ENCODE data around the gene PTGES2. TPM values are rescaled to one million over a fixed set of nuclear protein-coding genes. Genes with fewer than 3 reads are reported as not detected.

The PTGES2 gene
- total RNA-seq, 4 donors from 2014 or later, result 80.0 to 112 (median 88.4) TPM

GRCh38 chr9:128080206-128080605 lies 47.3 kb downstream of the PTGES2 start:
- Histone ChIP-seq H3K27ac (peak overlapping the region; percentile 64 to 93 (median 89)), H3K4me1 (peaks cover 53 to 65% of the 10 kb centered on the region in 2 donors)

GRCh38 chr9:128078504-128079434 lies 48.8 kb downstream of the PTGES2 start:
- DNase-seq, result peak; percentile 31 to 37
- Histone ChIP-seq H3K4me1 (peaks cover 65 to 75% of the 10 kb centered on the region in 2 donors), H3K4me3 (replicated peaks in 1 of 3) (no peak overlapping the region), H3K27ac (peak overlapping the region; percentile 51 to 93 (median 89)), H3K36me3 (no peaks in the 10 kb centered on the region), H3K27me3 (no peaks in the 10 kb centered on the region), H3K9me3 (no peaks in the 10 kb centered on the region)
- intact Hi-C loops (cut with DNase I), result no loop called here
- WGBS, 2 donors, result 42 to 50% methylated on average over 11 of the region's 11 CpGs
- TF ChIP-seq POLR2A (IDR thresholded peaks at IDR 0.05), result no peak
- TF ChIP-seq, protein P1, sequence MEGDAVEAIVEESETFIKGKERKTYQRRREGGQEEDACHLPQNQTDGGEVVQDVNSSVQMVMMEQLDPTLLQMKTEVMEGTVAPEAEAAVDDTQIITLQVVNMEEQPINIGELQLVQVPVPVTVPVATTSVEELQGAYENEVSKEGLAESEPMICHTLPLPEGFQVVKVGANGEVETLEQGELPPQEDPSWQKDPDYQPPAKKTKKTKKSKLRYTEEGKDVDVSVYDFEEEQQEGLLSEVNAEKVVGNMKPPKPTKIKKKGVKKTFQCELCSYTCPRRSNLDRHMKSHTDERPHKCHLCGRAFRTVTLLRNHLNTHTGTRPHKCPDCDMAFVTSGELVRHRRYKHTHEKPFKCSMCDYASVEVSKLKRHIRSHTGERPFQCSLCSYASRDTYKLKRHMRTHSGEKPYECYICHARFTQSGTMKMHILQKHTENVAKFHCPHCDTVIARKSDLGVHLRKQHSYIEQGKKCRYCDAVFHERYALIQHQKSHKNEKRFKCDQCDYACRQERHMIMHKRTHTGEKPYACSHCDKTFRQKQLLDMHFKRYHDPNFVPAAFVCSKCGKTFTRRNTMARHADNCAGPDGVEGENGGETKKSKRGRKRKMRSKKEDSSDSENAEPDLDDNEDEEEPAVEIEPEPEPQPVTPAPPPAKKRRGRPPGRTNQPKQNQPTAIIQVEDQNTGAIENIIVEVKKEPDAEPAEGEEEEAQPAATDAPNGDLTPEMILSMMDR (IDR thresholded peaks at IDR 0.05), result no peak

More at GRCh38 chr9:128080206-128080605, 47.3 kb downstream of the PTGES2 start:
- 93 to 97% methylated on average over 5 of the region's 5 CpGs for WGBS, 2 donors
- no peak overlapping the region for H3K4me3 ChIP-seq (replicated peaks in 1 of 3)
- no peaks in the 10 kb centered on the region for H3K9me3 ChIP-seq
- intact Hi-C loops (cut with DNase I), result no loop called here
- DNase-seq, result no peak
- TF ChIP-seq, protein P1 (IDR thresholded peaks at IDR 0.05), result no peak
- no peak for TF ChIP-seq POLR2A (IDR thresholded peaks at IDR 0.05)
- H3K27me3 ChIP-seq, result no peaks in the 10 kb centered on the region
- H3K36me3 ChIP-seq, result no peaks in the 10 kb centered on the region

GRCh38 chr9:128077847-128078503 lies 49.6 kb downstream of the PTGES2 start:
- H3K4me1 ChIP-seq, result peaks cover 73 to 80% of the 10 kb centered on the region in 2 donors
- H3K9me3 ChIP-seq, result no peaks in the 10 kb centered on the region
- H3K27ac ChIP-seq, result peak overlapping the region; percentile 51 to 93 (median 89)
- DNase-seq, result no peak
- intact Hi-C loops (cut with DNase I), result no loop called here
- H3K27me3 ChIP-seq, result no peaks in the 10 kb centered on the region
- TF ChIP-seq, protein P1 (IDR thresholded peaks at IDR 0.05), result no peak
- TF ChIP-seq POLR2A (IDR thresholded peaks at IDR 0.05), result no peak
- H3K4me3 ChIP-seq (replicated peaks in 1 of 3), result no peak overlapping the region
- no peaks in the 10 kb centered on the region for H3K36me3 ChIP-seq
- WGBS, 2 donors, result 83 to 84% methylated on average over 7 of the region's 7 CpGs

DNA sequence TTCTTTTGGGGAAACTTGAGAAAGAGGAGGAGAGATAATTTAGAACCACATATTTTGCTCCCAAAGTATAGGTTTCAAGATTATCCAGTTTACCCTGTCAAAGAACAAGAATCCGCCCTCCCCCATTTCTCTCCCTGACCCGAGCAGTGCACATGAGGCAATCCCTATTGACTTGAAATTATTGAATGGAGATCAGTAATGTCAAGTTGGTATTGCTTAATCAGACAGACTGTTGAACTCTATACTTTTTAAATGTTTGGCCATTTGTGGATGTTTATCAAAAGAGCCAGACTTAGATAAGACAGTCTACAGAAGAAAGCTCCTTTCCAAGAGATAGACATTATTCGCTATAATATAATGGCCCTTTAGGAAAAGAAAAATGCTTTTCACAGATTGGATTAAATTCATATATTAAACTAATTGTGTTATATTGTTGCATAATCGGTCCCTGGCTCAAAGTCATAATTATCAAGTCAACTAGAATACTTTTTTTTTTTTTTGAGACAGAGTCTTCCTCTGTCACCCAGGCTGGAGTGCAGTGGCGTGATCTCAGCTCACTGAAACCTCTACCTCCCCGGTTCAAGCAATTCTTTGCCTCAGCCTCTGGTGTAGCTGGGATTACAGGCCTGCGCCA lies 54.2 kb downstream of the PTGES2 start:
- WGBS, 2 donors, result 77 to 82% methylated on average over 7 of the region's 7 CpGs

More for the DNA sequence above, 54.2 kb downstream of the PTGES2 start:
- no peaks in the 10 kb centered on the region for H3K9me3 ChIP-seq
- H3K36me3 ChIP-seq, result no peaks in the 10 kb centered on the region
- H3K27ac ChIP-seq, result peak overlapping the region; percentile 93 to 97 (median 95)
- TF ChIP-seq, protein P1 (IDR thresholded peaks at IDR 0.05), result no peak
- no peak for TF ChIP-seq POLR2A (IDR thresholded peaks at IDR 0.05)
- H3K4me1 ChIP-seq, result peaks cover 61 to 76% of the 10 kb centered on the region in 2 donors
- no peak overlapping the region for H3K4me3 ChIP-seq (replicated peaks in 1 of 3)
- intact Hi-C loops (cut with DNase I), result no loop called here
- no peaks in the 10 kb centered on the region for H3K27me3 ChIP-seq
- DNase-seq, result no peak

Measured in thyroid gland (tissue), 4 donors.